ENCODE results near the gene KLF9.

KLF9 gene

DNA sequence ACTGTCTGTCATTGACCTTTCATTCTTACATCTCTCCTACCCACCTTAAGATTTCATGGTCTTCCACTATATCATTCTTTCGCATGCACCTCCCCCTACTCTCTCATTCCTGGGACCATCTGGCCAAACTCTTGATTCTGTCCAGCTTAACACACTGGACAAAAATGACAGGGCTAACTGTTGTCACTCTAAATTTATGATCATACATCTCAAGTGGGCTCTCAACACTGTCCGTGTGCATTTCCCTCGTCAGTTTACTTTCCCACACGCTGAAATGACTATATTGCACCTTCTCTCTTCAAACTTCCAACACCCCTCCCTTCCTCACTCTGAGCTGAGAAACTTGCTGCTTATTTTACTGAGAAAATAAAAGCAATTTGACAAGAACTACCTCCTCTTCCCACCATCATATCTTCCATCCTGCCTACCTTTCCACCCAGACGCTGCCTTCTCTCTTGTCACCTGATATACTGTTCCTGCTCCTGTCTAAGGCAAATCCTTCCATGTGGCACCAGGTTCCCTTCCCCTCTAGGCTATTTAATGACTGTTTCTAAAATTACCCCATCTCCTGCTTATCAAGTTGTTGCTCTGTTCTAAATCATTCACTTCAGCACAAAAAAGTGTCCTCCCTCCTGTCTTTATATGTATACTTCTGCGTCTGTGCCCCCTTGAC lies 8.1 kb upstream of the KLF9 start:
- DNase-seq (ENCODE audit: low read depth, low spot score): no peak

DNA sequence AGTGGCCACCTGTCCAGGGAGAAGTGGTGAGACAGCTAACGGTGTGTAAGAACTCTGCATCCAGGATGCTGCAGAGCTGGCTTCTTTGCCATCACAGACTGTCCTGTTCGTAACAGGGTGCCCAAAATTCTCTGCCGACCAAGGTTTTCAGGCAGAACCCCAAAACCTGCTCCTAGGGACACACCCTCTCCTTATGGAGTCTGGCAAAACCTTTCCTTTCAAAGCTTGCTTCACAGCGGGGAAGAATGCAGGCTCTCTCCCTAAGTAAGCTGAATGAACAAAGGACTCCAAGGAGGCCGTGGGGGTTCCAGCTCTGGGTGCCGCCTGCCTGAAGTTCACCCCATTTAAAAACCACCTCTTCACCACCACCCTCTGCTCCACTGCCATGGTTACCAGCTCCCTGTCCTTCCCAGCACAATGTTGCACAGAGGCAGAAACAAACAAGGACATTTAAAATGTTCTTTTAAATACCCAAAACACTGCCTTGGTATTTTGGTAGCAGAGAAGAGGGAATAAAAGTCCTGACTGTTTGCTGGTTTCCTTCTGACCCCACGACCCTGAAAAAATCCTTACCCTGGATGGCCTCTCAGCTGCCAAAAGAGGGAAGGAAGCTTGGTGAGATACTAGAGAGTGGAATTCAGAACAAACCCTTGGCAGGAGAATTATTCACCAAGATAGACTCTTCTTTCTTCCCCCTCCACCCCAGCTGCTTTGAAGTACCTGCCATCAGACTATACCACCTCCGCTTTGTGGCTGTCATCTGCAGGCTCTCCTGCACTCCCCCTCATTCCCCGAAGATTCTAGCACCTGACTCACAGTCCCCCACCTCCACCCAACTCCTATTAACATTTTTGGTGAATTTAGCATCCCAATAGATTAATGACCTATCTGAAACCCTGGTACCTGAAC lies 7.1 kb upstream of the KLF9 start:
- DNase-seq (ENCODE audit: low read depth, low spot score): no peak

DNA sequence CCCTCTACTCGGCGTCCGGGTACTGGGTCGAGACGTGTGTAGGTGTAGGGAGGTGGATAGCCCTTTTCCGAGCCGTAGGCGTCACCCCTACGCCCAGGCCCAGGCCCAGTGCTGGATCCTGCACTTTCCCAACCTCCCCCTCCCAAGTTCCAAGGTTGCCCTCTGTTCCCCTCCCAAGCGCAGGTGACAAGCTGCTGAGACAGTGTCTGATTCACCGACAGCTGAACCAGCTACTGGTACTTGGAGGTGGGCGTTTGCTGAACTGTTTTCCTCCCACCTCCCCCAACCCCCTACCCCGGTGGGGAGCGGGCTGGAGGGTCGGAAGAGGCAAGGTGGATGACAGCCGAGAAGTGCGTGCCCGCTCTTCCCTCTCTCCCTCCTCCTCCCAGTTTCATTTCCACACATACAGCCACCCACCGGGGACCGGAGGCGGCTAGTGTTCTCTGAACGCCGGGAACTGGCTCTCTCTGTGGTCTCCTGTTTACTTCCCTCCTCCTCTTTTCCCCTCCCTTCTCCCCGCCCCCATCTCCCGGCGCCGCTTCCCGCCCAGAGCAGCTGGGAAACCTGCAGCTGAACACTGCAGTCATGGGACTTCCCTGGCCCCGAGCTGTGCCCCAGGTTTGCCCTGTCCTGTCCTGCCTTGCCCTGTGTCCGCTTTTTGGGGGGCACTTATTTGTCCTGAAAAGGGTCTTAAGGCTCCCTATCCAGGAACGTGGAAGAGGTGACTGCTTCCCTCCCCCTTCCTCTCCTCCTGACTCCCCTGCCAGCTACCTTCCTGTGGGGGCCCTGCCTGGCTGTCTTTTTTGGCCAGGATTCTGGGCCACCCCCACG lies 6.2 kb upstream of the KLF9 start:
- peak; percentile 86 for DNase-seq (ENCODE audit: low read depth, low spot score)

DNA sequence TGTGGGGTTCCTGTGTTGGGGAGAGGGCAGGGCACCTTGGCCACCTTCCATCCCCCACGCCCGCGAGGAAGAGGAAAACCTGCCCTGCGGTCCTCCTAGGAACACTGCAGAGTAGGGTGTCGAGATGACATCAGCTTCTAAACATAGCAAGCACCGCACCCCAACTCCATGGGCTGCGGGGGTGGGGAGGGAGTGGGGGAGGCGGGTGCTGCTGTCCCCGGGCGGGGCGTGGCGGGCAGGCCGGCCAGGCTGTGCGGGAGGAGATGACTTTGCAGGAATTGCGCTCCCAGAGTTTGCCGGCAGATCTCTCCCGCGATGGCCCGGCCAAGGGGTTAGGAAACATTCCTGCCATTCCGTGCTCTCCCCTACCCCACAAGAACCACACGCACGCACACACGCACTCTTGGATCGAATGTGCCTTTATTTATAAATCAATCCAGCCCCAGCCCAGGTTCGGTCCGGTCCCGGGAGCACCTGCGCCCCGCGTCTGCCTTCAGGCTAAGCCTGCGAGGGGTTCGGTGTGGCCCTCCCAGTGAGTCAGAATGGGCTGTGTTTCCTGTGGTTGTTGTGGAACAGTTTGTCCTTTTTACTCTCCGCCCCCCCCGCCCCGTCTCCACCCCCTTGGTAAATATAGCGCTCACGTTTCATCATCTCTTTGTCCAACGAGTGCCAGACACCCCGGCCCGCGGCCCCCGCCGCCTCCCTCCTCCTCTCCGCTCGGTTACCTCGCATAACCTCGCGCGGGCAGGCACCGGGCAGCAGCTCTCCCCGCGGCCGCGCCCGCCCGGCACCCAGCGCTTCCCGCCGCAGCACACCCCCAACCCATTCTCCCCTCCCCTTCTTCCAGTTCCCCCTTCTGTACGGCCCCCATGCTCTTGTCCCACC lies 5.3 kb upstream of the KLF9 start:
- peak; percentile 97 for DNase-seq (ENCODE audit: low read depth, low spot score)

DNA sequence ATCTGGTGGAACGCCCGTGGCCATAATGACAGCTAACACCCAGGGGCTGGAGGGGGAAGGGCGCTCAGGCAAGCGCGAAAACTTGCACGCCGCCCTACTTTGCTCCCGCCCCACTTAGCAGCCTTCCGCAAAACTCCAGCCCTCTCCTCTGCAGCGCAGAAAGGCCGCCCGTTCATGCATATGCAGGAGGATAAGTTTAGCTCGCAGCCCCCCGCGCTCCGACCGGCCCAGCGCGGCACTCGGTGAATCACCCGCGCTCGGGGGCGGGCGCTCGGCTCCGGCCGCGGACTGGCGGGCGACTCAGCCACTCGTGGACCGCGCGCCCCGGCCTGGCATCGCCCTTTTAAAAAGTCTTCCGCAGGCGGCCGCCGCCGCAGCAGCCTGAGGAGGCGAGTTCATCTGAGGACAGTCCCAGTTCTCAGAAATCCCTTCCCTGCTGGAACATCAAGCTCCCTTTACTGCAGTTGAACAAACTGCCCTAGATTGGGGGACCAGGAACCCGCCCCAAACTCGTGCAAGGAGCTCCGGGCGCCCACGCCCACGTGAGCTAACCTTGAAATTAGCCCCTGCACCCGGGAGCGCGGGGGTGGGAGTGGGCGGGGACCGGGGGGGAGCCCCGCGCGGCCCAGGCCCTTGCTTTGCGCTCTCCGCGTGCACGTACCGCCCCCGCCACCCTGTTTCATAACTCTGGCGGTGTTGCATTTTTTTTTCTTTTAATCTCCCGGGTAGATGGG lies 4.5 kb upstream of the KLF9 start:
- DNase-seq (ENCODE audit: low read depth, low spot score): peak; percentile 99

DNA sequence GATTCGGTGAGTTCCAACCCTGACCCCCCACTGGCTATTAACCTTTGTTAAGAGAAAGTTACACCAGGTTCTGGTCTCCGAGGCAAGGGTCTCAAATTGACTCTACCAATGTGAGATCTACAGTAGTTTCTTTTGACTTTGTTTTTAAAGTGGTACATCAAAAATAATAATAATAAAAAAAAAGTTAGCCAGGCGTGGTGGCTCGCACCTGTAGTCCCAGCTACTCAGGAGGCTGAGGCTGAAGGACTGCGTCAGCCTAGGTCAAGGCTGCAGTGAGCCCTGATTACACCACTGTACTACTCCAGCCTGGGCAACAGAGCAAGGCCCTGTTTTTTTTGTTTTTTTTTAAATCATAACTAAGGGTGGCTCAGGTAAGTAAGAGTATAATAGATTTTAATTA lies 1.0 kb upstream of the KLF9 start:
- DNase-seq (ENCODE audit: low read depth, low spot score): no peak

DNA sequence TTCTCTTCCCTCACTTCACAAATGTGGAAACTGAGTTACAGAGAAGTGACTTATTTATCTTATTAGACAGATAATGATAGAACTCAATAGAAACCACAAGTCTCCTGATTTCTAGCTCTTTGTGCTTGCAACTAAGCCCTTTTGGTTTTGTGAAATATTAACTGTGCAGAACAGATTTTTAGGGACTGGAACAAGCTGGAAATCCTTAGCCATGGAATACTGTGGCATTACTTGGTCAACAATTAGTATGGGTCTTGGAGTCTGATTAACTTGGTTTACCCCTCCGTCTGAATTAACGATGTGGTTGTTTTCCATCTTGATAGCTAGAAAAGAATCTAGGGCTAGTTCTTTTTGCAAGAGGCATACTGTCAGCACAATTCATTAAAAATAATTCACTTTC lies 584 bp upstream of the KLF9 start:
- no peak for DNase-seq (ENCODE audit: low read depth, low spot score)

DNA sequence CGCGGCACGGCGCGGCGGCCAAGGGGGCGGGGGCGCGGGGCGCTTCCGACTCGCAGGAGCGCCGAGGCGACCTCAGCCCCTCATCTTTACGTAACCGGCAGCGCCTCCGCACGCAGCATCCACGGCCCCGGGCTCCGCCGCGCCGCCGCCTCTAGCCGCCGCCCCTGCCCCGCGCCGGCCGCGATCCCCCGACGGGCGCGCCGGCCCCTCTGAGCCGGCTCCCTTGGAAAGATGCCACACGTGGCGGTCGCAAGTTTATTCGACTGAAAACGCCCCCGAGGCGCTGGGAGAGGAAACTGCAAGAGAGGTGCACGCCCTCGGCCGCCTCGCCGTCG lies 1.0 kb downstream of the KLF9 start:
- no peak for DNase-seq (ENCODE audit: low read depth, low spot score)

DNA sequence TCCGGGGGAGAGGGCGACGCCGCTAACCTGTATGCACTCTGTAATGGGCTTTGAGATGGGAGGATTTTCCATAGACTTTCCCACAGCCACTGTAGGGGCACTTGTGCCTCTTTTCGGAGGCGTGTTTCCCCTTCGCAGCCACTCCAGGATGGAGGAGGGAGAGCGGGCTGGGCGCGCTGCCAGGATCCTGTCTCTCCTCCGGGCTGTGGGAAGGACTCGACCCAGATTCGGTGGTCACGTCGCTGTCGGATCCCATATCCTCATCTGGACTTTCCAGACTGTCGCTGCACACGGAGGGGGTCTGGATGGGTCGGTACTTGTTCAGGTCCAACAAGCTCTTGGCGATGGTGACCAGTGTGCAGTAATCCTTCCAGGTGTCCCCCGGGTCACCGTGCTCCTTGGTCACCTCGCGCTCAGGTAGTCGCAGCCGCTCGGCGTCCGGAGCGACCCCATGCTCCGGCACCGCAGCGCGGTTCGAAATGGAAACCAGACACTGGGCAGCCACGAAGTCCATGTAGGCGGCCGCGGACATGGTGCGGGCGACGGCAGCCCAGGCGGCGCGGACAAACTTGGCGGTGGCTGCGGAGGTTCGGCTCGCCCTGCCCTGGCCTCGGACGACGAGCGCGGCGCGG lies 1.5 kb downstream of the KLF9 start:
- DNase-seq (ENCODE audit: low read depth, low spot score): no peak

DNA sequence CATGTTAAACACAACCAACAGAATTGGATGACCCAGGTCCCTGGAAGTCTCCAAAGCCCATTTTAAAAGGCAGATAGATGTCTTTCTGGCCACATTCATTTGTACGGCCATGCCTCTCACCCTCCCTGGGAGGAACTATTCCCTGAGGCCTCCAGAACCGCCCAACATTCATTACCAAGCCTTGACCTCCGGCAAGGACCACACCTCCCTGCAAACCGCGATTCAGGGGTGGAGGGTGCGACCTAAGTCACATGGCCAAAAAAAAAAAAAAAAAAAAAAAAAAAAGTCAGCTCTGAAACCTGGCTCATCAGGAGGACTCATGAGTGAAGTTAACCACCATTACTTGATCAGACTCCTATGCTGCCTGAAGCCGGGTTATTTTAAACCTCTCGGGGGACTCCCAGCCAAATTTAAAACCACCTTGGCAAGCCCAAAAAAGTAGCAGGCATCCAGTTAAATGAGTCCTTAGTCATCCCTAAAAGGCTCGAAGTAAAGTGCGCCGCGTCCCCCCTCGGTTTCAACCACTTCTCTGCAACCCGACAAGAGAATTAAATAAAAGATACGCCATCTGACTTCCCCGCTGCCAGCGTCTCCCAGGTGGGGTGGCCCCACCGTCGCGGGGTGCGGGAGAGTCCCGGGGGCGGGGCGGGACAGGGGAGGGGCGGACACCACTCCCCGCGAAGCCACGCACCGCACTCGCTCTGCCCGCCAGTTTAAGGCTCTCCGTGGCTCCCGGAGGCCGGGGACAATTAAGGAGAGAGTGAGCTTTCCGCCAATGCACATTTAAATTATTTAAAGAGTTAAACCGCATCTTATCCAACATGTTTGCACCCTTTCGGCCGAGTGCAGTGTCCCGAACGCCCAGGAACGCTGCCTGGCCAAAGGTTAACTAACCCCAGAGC lies 2.3 kb downstream of the KLF9 start:
- no peak for DNase-seq (ENCODE audit: low read depth, low spot score)

DNA sequence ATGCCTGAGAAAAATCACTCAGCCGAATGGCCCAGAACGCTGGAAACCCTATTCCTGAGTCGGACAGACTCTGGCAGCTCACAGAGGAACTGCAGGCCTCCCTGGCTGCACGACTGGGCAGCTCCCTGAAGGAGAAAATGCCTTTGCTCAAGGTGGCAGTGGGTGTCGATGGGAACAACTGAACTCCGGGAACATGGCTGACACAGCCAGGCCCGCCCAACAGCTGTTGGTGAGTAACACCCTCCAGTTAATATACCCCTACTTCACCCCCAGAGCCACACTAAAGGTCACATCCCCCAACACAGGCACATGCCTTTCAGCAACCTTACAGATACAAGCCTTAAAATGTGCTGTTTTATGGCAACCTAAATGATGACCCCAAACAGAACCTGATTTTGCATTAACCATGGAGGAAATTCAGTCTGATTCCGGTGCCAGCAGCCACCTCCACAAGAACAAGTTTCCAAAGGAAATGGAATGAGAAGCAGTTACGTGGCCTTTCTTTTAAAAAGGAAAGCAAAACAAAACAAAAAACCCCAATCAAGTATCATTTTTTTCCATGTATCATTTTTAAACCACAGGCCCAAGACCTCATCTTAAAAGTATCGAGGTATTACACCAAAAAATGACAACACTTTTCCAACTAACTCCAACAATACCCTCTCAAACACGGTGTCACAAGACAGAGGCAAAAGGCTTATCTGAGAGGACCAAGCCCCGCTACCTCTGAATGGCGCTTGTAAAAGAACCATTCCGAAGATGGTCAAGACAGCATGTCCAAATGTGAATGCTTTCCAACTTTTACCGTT lies 3.1 kb downstream of the KLF9 start:
- DNase-seq (ENCODE audit: low read depth, low spot score): no peak

DNA sequence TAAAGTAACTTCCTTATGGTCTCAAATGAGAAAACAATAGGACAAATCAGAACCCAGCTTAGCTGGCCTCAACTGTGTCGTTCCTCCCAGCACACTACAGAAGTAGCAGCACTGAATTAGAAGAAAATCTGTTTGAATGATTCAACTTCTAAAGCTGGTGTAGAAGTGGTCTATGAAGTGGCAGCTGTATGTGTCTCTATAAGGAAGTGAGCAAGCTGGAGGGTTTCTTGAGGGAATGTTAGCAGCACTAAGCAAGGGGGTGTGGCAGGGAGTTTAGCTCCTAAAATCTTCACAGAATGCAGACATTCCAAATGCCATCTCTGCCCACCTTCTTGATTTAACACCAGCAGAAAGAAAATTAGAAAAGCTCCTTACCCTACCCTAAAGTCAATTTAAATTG lies 4.1 kb downstream of the KLF9 start:
- no peak for DNase-seq (ENCODE audit: low read depth, low spot score)

DNA sequence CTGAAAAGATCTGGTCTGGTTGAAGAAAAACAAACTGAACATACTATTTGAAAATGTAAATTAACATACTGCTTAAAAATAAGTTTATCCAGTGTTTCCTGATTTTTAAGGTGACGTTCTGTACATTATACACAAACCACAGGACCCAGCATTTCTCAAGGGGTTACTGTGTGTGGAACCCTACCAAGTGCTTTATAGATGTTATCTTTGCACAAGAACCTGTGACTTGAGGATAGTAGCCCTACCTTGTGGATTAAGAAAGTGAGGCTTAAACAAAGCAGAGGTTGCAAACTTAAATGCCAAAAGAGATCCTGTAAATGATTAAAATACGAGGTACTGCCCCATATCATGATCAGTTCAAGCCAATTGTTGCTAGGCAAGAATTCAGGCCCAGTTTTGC lies 4.7 kb downstream of the KLF9 start:
- no peak for DNase-seq (ENCODE audit: low read depth, low spot score)

DNA sequence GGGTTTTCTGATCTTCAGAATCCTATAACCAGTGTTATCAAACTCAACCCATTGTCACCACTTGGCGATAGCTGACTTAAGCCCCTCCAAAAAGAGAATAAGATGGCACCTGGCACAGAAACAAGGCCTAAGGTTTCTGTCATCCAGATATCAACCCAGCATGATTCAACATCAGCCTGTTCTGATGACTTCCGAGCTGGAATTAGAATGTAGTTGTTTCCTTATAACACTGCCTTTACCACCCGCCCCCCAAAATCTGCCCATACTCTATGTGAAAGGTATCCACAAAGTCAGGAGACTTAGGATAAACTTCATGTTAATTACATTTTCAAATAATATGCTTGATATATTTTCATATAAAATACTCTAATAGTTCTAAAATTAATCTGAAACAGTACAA lies 5.2 kb downstream of the KLF9 start:
- no peak for DNase-seq (ENCODE audit: low read depth, low spot score)

DNA sequence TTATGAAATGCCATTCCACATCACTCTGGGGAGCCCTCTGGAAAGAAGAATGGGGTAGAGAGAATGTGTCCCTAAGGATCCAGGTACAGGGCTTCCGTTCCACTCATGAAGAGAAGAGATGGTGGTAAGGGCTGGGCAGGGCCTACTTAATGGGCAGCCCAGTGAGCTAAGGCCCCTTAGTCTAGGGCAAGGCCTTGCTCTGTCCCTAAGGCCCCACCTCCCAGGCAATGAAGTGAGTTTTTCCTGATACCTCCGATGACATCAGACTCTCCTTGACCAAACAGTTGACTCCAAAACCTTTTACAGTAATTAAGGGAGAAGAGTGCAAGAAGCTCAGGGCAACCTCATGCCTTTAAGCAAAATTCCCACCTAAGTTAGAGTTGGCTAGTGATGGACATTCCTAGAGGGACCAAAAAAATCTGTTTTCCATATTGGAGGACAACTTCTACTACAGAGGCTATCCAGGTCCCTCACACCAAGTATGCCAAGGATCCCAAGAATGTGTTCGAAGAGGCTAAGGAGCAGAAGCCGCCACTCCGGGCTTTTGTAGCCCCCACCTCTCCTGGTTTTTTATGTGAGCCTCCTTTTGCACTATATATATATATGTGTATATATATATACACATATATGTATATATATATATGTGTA lies 5.9 kb downstream of the KLF9 start:
- DNase-seq (ENCODE audit: low read depth, low spot score): no peak

DNA sequence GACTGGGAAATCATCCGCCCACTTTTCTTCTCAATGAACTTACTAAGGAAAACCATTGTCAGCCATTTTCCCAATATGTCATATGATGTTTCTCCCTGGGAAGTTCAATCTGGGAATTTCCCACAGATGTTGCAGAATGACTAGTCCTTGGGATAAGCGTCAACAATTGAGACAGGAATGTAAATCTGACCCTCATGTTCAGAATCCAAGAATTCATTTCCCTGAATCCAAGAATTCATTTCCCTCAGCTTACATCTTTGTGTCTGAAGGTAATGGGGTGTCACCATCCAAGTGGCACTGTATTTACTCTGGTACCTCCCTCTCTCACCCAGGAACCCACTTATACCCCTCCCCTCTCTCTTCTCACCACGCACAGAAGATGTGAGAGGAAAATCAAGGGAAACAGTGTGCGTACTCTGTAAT lies 7.4 kb downstream of the KLF9 start:
- no peak for DNase-seq (ENCODE audit: low read depth, low spot score)

DNA sequence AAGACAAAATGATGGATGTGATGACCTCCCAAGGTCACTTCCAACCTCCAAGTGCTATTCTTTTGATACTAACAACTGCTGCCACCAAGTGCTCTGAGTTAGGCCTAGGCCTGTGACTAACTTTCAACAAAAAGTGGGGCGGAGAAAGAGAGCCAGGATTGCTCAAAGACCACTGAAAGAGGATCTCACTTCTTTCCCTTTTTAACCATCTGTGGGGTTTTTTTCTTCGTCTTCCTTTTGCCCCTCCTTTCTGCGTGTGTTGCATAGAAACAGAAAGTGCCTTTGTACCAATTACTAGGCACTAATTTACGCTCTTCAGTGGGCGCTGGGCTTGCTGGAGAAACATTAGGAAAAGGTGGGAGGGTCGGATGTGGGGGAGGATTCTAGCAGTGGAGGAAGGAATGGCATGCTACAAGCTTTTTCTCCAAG lies 8.0 kb downstream of the KLF9 start:
- no peak for DNase-seq (ENCODE audit: low read depth, low spot score)

All from smooth muscle cell of the brain vasculature (primary cell).